HepG2 (cell line): ENCODE measurements around the gene FAM174C. TPM values are rescaled to one million over a fixed set of nuclear protein-coding genes. Genes with fewer than 3 reads are reported as not detected.

Experiments used
- HDAC1 ChIP-seq: sonication (generic); formaldehyde crosslinking; IDR thresholded peaks from 2 replicates; pipeline ENCODE4 v1.5.1; 2020; ENCODE audit warnings: mild to moderate bottlenecking, missing genetic modification reagents
- KAT2B ChIP-seq: fragments of 150-350 bp; IDR thresholded peaks from 2 replicates; pipeline ENCODE4 v1.6.1; 2014; ENCODE audit warnings: low read depth, low read length, borderline replicate concordance
- KLF9 ChIP-seq: IDR thresholded peaks from 2 replicates; pipeline ENCODE4 v1.6.1; 2016; ENCODE audit warnings: low read depth
- NR2C2 ChIP-seq: sonication (generic); formaldehyde crosslinking; IDR thresholded peaks from 2 replicates; pipeline ENCODE4 v1.4.0; 2020; ENCODE audit warnings: missing genetic modification reagents, mild to moderate bottlenecking, moderate library complexity, borderline replicate concordance
- SOX6 ChIP-seq, 2 experiments: fragments of 450-650 bp in 1 of 2; sonication (generic) in 1 of 2; formaldehyde crosslinking in 1 of 2; IDR thresholded peaks; 2 replicates each; pipeline versions ENCODE4 v1.4.0 to v1.6.1; 2017 to 2020; ENCODE audit warnings: antibody characterized with exemption in 1 of 2, mild to moderate bottlenecking in 1 of 2, missing genetic modification reagents in 1 of 2
- SP4 ChIP-seq: sonication (generic); formaldehyde crosslinking; IDR thresholded peaks from 2 replicates; pipeline ENCODE4 v1.8.1; 2023; ENCODE audit warnings: mild to moderate bottlenecking, missing genetic modification reagents
- TBL1XR1 ChIP-seq: fragments of 150-350 bp; IDR thresholded peaks from 2 replicates; pipeline ENCODE4 v1.6.1; 2014; ENCODE audit warnings: borderline replicate concordance, low read length; ENCODE audit not compliant: partially characterized antibody
- TRIM24 ChIP-seq: sonication (generic); formaldehyde crosslinking; IDR thresholded peaks from 2 replicates; pipeline ENCODE4 v1.8.0; 2022; ENCODE audit warnings: mild to moderate bottlenecking, missing genetic modification reagents
- ZNF234 ChIP-seq: sonication (generic); formaldehyde crosslinking; conservative IDR thresholded peaks from 2 replicates; pipeline ENCODE4 v1.5.1; 2020; ENCODE audit warnings: mild to moderate bottlenecking, missing genetic modification reagents
- ZNF354B ChIP-seq: sonication (generic); formaldehyde crosslinking; IDR thresholded peaks from 2 replicates; pipeline ENCODE4 v1.8.0; 2022; ENCODE audit warnings: mild to moderate bottlenecking, missing genetic modification reagents
- ZNF619 ChIP-seq: sonication (generic); formaldehyde crosslinking; IDR thresholded peaks from 2 replicates; pipeline ENCODE4 v1.4.0; 2020; ENCODE audit warnings: mild to moderate bottlenecking, missing genetic modification reagents
- polyA plus RNA-seq, 8 experiments: library from polyadenylated mRNA; depleted of rRNA in 3 of 8; stranded (reverse) in 7 of 8; unstranded in 1 of 8; fragments of >200 nt; fragmentation: Illumina TruSeq in 4 of 8; extraction: Trizol in 4 of 8; gene quantifications; 2 replicates each; pipeline versions ENCODE4 v1.2.1 to v1.2.3, GENCODE V29; 2011 to 2016; ENCODE audit warnings: low read depth in 4 of 8, missing spikeins in 1 of 8, mixed read lengths in 1 of 8; ENCODE audit not compliant: insufficient read depth in 1 of 8
- total RNA-seq, 5 experiments: library from RNA; depleted of rRNA; stranded (reverse); fragments of >200 nt; fragmentation: Illumina TruSeq; extraction: Trizol; gene quantifications; 2 replicates each; pipeline ENCODE4 v1.2.3, GENCODE V29; 2016; ENCODE audit warnings: low read depth in 1 of 5
- TF ChIP-seq, protein P1 (sequence below): sonication (generic); formaldehyde crosslinking; IDR thresholded peaks from 2 replicates; pipeline ENCODE4 v1.5.0; 2020; ENCODE audit warnings: mild to moderate bottlenecking, missing genetic modification reagents
- TF ChIP-seq, protein P2 (sequence below): sonication (generic); formaldehyde crosslinking; IDR thresholded peaks from 2 replicates; pipeline ENCODE4; 2020; ENCODE audit warnings: missing genetic modification reagents, mild to moderate bottlenecking, borderline replicate concordance
- TF ChIP-seq, protein P3 (sequence below): sonication (generic); formaldehyde crosslinking; IDR thresholded peaks from 2 replicates; pipeline ENCODE4 v1.9.0; 2022; ENCODE audit warnings: low read depth, missing genetic modification reagents
- TF ChIP-seq, protein P4 (sequence below): sonication (generic); formaldehyde crosslinking; IDR thresholded peaks from 2 replicates; pipeline ENCODE4 v1.9.0; 2021; ENCODE audit warnings: missing genetic modification reagents, borderline replicate concordance

Gene FAM174C
- total and polyA plus RNA-seq, 2 of the 13 experiments (the other 11 are each of a cell fraction or from before 2014, with no cell fraction given): 19.5 to 31.3 TPM

DNA sequence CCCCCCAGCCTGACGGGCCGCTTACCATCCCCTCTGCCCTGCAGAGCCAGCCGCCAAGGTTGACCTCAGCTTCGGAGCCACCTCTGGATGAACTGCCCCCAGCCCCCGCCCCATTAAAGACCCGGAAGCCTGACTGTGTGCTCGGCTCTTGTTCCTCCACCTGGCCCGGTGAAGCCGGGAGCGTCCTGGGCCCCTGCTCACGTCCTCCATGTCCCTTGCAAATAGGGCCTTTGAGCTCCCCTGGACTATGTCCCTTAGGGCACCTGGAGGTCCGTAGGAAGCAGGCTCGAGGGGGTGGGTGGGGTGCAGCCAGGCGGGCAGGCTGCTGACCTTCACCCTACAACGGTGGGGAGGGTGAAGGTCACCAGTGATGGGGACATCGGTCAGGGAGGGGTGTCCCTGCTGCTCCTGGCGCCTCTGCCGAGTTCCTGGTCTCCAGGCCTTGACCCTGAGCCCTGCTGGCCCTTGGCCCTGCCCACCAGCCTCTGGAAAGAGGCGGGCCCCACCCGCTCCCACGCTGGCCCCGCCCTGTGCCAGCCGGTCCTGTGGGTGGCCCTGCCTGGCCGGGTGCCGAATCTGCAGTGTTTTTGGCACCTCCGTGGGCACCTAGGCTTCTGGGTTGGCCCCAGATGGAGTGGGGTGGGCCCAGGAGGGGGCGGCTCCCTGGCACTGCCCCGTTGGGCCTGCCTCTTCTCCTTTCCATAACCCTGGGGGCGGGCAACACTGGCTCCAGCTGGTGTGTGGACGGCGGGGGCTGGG lies 30.5 kb upstream of the FAM174C start (continued):
- TF ChIP-seq KLF9 (no peak), NR2C2 (CRISPR knock-in tag) (peak; percentile 97), SOX6 (IDR thresholded peaks at IDR 0.05) (no peak), SOX6 (CRISPR knock-in tag; IDR thresholded peaks at IDR 0.05) (peak; percentile 93), ZNF619 (no peak; the same call in 1 of the 2 replicates), KAT2B (no peak), TRIM24 (CRISPR knock-in tag) (peak; percentile 75; the same call in 1 of the 2 replicates), ZNF354B (no peak), TBL1XR1 (peak; percentile 60), HDAC1 (CRISPR knock-in tag) (peak; percentile 96), SP4 (CRISPR knock-in tag) (no peak; the same call in none of the 2 replicates), ZNF234 (CRISPR knock-in tag) (0 out of 2 replicates have a peak, but pooled peaks have one; percentile 72)
- TF ChIP-seq, protein P1, sequence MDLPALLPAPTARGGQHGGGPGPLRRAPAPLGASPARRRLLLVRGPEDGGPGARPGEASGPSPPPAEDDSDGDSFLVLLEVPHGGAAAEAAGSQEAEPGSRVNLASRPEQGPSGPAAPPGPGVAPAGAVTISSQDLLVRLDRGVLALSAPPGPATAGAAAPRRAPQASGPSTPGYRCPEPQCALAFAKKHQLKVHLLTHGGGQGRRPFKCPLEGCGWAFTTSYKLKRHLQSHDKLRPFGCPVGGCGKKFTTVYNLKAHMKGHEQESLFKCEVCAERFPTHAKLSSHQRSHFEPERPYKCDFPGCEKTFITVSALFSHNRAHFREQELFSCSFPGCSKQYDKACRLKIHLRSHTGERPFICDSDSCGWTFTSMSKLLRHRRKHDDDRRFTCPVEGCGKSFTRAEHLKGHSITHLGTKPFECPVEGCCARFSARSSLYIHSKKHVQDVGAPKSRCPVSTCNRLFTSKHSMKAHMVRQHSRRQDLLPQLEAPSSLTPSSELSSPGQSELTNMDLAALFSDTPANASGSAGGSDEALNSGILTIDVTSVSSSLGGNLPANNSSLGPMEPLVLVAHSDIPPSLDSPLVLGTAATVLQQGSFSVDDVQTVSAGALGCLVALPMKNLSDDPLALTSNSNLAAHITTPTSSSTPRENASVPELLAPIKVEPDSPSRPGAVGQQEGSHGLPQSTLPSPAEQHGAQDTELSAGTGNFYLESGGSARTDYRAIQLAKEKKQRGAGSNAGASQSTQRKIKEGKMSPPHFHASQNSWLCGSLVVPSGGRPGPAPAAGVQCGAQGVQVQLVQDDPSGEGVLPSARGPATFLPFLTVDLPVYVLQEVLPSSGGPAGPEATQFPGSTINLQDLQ (CRISPR knock-in tag): no peak
- TF ChIP-seq, protein P2, sequence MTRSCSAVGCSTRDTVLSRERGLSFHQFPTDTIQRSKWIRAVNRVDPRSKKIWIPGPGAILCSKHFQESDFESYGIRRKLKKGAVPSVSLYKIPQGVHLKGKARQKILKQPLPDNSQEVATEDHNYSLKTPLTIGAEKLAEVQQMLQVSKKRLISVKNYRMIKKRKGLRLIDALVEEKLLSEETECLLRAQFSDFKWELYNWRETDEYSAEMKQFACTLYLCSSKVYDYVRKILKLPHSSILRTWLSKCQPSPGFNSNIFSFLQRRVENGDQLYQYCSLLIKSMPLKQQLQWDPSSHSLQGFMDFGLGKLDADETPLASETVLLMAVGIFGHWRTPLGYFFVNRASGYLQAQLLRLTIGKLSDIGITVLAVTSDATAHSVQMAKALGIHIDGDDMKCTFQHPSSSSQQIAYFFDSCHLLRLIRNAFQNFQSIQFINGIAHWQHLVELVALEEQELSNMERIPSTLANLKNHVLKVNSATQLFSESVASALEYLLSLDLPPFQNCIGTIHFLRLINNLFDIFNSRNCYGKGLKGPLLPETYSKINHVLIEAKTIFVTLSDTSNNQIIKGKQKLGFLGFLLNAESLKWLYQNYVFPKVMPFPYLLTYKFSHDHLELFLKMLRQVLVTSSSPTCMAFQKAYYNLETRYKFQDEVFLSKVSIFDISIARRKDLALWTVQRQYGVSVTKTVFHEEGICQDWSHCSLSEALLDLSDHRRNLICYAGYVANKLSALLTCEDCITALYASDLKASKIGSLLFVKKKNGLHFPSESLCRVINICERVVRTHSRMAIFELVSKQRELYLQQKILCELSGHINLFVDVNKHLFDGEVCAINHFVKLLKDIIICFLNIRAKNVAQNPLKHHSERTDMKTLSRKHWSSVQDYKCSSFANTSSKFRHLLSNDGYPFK (CRISPR knock-in tag): peak; percentile 70; the same call in 1 of the 2 replicates
- TF ChIP-seq, protein P3, sequence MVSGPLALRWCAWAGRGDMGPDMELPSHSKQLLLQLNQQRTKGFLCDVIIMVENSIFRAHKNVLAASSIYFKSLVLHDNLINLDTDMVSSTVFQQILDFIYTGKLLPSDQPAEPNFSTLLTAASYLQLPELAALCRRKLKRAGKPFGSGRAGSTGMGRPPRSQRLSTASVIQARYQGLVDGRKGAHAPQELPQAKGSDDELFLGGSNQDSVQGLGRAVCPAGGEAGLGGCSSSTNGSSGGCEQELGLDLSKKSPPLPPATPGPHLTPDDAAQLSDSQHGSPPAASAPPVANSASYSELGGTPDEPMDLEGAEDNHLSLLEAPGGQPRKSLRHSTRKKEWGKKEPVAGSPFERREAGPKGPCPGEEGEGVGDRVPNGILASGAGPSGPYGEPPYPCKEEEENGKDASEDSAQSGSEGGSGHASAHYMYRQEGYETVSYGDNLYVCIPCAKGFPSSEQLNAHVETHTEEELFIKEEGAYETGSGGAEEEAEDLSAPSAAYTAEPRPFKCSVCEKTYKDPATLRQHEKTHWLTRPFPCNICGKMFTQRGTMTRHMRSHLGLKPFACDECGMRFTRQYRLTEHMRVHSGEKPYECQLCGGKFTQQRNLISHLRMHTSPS (CRISPR knock-in tag): peak; percentile 89
- TF ChIP-seq, protein P4, sequence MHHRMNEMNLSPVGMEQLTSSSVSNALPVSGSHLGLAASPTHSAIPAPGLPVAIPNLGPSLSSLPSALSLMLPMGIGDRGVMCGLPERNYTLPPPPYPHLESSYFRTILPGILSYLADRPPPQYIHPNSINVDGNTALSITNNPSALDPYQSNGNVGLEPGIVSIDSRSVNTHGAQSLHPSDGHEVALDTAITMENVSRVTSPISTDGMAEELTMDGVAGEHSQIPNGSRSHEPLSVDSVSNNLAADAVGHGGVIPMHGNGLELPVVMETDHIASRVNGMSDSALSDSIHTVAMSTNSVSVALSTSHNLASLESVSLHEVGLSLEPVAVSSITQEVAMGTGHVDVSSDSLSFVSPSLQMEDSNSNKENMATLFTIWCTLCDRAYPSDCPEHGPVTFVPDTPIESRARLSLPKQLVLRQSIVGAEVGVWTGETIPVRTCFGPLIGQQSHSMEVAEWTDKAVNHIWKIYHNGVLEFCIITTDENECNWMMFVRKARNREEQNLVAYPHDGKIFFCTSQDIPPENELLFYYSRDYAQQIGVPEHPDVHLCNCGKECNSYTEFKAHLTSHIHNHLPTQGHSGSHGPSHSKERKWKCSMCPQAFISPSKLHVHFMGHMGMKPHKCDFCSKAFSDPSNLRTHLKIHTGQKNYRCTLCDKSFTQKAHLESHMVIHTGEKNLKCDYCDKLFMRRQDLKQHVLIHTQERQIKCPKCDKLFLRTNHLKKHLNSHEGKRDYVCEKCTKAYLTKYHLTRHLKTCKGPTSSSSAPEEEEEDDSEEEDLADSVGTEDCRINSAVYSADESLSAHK (CRISPR knock-in tag): no peak
